Measurements from ENCODE around the gene FBXO2. TPM values are rescaled to one million over a fixed set of nuclear protein-coding genes. Genes with fewer than 3 reads are reported as not detected.

Gene FBXO2
- total RNA-seq, 4 donors from 2014 or later: 1.1 to 24.3 (median 8.3) TPM

GRCh38 chr1:11690397-11691301 is 36.4 kb upstream of the FBXO2 start:
- no peak for DNase-seq (ENCODE audit: low spot score)
- ATAC-seq (ENCODE audit: low FRiP score): no peak
- no peak for TF ChIP-seq CTCF (IDR thresholded peaks at IDR 0.05)

- no peak for ATAC-seq (ENCODE audit: low FRiP score)
- no peak for TF ChIP-seq CTCF (IDR thresholded peaks at IDR 0.05)
Observed at GRCh38 chr1:11688506-11688905, 34.3 kb upstream of the FBXO2 start.

GRCh38 chr1:11685210-11685752 is 31.1 kb upstream of the FBXO2 start:
- DNase-seq (ENCODE audit: low spot score) (no peak), ATAC-seq (ENCODE audit: low FRiP score) (no peak)
- no peak for TF ChIP-seq CTCF (IDR thresholded peaks at IDR 0.05)

More at GRCh38 chr1:11688506-11688905, 34.3 kb upstream of the FBXO2 start:
- DNase-seq (ENCODE audit: low spot score): no peak

GRCh38 chr1:11684070-11684469 is 29.8 kb upstream of the FBXO2 start:
- TF ChIP-seq CTCF (IDR thresholded peaks at IDR 0.05): no peak
- no peak for ATAC-seq (ENCODE audit: low FRiP score)
- DNase-seq (ENCODE audit: low spot score): no peak

GRCh38 chr1:11682799-11683198 is 28.6 kb upstream of the FBXO2 start:
- TF ChIP-seq CTCF (IDR thresholded peaks at IDR 0.05): no peak
- ATAC-seq (ENCODE audit: low FRiP score) (no peak), DNase-seq (ENCODE audit: low spot score) (no peak)

GRCh38 chr1:11682287-11682771 is 28.1 kb upstream of the FBXO2 start:
- no peak for DNase-seq (ENCODE audit: low spot score)
- TF ChIP-seq CTCF (IDR thresholded peaks at IDR 0.05): no peak
- ATAC-seq (ENCODE audit: low FRiP score): no peak
